HG02678 (cell line): ENCODE measurements around the gene MICAL2.

ENCODE experiments used
- ATAC-seq: cut with Tn5 transposase; IDR thresholded peaks from one replicate; pipeline ENCODE4 v1.9.1; 2021; ENCODE audit warnings: mild to moderate bottlenecking, moderate library complexity; ENCODE audit not compliant: unreplicated experiment

MICAL2 gene

DNA sequence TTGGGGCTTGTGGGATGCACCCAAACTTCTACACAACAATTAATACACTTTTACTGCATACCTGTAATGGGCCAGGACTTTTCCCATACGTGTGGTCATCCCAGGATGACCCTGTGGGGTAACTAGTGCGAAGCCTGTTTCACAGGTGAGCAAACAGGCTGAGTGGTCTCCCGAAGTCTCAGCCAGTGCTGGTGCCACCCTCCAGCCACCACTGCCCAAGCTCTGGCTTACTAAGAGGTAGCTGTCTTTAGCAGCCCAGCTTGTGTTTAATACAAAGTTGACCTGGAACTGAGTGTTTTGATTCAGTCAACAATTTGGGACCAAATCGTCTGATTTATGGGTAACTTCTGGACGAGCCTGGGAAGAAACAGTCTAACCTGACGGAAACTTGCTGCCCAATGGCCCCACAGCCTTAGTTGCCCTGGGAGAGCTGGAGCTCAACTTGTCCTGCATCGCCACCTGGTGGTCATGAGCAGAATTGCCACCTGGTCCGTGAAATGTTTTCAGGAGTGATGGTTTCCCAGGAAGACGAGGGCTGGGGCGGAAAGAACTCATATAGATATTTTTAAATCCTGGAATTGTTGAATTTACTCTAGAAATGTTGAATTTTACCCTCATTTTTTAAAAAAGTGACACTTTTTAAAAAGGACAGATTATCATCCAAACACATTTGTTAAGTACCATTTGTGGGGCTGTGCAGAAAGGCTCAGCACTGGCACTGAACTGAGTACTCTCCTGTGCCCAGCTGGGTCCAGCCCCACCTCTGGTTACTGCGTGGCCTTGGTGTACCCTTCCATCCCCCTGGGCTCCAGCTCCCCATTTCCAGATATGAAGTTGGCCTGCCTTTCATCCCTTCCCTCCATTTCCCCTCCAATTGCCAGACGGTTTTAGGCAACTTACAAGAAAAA lies 171.4 kb downstream of the MICAL2 start:
- ATAC-seq, result no peak

DNA sequence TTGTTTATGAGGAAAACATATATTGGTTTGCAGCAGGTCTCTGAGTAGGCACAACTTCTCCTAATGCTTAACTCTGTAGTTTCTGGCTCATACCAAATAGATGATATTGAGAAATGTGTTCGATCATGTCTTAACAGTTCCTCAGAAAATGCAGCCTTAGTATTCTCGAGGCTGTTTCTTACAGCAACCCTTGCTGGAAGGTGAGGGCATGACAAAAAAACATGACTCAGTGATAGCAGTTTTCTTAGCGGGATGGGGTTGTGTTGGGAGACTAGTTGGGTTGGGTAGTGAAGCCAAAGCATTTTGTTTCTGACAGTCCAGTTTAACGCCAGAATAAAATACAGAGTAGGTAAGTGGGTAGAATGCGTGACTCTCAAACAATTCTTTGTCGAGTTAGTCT lies 172.3 kb downstream of the MICAL2 start:
- ATAC-seq, result no peak

DNA sequence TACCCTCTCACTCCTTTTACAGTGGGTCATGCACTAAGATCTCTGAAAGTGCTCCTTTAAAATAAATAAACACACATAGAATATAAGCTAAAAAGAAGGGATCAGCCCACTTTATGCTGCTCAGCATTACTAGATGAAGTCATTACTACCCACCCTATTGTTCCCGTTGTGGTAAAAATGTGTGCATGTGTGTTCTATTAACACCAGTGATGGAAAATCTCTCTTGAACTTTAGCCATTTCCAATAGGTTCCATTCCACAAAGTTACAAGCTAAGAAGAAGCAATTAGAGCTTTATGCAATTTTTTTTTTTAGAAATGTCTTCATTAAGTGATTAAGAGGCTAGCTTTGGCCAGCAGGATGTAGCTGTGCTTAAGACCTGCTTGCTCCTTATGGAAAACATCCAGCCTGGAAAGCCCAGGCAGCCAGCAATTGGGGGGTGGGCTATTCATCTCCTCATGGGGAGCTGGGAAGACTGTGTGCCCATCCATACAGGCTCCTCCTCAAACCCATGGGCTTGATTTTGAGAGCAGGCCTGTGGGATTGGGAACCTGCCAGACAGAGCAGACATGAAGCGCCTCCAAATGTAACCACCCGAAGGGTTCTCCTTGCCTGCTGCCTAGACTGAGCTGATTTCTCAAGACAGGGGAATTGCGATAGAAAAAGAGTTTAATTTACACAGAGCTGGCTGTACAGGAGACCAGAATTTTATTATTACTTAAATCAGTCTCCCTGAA lies 174.1 kb downstream of the MICAL2 start:
- ATAC-seq, result no peak

GRCh38 chr11:12285106-12285505 lies 174.7 kb downstream of the MICAL2 start:
- no peak for ATAC-seq

DNA sequence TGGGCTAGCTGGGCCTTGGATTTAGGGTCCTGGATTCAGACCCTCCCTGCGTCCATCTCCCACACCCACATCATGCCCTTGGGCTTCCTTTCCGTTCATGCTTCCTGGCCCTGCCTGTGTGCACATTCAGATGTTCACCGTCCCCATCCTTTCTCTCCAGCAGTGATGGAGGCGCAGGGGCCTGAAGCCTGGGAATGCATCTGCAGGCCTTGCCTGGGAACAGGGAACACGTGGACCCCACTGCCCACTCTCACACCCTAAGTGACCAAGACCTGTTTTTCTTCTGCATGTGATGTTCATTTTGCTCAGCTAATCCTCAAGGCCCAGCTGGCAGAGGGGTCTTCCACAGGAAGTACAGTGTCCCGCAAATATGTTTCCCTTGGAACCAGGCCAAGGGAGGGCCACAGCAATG lies 175.4 kb downstream of the MICAL2 start:
- no peak for ATAC-seq

DNA sequence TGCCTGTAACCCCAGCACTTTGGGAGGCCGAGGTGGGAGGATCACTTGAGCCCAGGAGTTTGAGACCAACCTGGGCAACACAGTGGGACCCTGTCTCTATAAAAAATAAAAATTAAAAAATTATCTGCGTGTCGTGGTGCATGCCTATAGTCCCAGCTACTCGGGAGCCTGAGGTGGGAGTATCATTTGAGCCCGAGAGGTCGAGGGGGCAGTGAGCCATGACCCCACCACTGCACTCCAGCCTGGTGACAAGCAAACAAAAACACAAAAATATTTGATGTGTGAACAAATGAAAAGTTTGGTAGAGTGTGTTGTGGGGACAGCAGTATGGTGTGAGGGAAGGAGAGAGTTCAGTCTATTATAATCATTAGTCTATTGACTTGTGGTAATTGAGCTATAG lies 176.2 kb downstream of the MICAL2 start:
- no peak for ATAC-seq

DNA sequence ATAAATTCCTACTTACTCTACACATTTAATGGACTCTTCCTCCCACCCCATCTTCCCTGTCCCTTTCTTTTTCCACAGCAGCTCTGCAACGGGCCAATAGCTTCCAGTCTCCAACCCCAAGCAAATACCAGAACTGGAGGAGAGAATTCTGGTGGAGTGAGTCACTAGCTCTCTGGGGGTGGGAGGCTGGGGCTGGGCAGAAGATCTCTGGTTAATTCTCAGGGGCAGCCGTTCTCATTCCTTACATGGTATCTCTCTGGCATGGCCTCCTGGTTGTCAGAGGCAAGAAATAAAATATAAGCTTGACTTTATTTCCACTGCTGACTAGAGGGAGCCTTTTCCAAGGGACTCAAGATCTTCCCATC lies 176.6 kb downstream of the MICAL2 start:
- no peak for ATAC-seq

DNA sequence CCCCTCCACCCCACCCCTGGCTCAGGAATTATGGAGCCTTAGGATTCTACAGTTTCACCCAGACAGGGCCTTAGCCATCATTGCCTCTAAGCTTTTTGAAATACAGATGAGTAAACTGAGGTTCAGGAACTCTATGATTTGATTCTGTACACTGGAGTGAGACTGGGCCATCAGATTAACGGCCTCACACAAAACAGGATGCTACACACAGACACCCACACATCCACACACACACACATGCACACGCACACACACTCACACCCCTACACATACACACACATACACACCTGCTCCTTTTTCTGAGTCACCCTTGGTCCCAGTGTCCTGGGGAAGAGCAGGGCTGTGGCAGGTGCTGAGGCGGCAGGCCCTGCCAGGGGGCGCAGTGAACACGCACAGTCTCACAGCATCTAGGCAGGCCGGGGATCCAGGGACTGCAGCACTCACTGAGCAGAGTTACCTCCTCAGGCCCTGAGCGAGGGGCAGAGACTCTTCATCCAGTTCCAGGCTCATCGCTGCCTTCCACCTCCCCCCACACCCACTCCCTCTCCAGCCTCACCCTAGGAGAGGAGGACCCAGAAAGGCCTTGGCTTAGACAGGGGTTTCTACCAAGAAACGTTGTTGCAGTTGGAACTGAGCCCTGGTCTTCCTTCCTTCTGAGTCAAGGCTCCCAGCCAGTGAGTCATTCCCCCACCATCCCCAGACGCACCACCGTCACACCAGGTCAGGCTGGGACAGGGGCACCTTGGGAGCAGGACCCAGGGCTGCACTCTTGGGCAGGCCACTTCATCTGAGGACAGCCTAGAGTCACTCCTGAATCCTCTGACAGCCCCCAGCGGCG lies 177.2 kb downstream of the MICAL2 start:
- no peak for ATAC-seq

DNA sequence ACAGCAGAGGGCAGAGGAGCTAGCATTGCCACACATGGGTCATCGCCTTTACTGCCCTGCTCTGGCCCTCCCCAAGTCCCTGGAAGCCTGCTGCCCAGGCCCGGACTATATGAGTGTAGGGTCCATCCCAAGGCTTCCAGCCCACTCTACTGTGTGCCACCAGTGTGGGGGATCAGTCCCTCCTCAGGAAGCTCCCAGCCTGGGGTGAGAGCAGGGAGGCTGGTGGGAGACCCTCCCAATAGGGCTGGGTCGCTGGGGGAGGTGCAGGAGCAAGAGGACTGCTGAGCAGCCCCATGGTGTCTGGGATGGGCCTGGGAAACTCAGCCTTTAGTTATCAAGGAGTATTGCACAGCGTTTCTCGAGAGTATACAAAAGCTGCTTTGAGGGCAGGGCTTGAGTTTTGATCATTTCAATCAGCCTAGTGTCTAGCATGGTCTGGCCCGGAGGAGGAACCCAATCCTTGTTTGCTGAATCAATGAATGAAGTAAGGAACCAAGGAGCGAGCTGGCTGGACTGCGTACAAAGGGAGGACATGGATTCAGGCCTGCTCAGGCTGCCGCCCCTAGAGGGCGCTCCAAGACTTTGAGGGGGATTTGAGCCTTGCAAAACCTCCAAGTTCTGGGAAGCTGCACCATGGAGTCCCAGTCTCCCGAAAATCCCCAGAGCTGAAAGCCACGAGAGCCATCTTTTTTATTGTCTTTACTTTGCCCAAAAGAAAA lies 178.0 kb downstream of the MICAL2 start:
- ATAC-seq, result no peak

DNA sequence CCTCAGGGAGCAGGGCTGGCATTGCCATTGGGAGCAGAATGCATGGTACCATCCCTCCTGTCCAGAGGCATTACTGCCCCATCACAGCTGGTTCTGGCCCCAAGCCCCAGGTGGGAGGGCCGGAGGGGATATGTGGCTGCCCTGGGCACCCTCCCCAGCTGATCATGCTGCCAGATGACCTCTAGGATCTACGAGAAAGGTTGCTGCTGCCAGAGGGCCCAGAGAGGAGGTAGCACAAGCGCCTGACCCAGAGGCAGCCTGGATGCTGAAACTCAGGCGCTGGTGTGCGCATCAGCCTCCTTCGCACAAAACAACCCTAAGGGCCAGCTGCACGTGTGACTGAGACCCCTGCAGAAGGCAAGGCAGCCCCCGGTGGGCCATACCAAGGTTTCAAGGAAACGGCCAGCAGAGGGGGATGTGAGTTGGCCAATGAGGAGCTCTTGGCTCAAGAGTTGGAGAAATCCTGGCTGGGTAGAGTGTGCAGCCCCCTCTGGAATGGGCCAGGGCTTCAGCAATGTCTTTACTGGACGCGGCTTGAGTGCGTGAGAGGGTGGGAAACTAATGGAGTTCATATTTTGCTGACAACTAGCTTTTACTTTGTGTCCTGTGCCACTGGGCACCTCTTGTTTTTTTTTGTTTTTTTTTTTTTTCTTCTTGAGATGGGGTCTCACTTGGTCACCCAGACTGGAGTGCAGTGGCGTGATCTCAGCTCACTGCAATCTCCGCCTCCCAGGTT lies 178.7 kb downstream of the MICAL2 start:
- no peak for ATAC-seq

DNA sequence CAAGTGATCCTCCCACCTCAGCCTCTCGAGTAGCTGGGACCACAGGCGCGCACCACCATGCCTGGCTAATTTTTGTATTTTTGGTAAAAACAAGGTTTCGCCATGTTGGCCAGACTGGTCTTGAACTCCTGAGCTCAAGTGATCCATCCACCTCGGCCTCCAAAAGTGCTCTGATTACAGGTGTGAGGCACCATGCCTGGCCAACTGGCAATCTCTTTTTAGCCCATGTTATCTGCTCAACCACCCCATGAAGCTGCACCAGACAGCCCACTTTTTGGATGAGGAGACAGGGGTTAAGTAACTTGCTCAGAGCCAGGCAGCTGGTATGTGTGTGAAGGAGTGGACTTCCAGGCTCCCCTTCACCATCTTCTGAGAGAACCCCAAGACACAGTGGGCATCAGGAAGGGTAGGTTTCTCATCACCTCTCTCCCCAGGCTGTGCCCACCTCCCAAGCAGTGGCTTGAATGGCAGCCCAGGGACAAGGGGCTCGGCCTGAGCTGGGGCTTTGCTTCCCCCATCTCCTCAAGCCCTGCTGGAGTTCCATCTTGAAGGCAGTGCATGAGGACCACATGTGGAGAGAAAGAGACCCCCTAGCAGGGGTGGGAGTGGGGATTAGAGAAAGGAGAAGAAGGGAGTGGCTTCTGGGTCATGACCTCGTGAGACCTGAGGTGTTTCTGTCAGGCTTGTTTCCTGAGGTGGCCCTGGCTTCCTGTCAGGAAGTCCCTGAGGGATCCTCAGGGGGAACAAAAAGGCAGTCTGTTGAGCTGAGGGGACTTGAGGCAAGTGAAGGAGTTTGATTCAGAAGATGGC lies 179.5 kb downstream of the MICAL2 start:
- no peak for ATAC-seq

- no peak for ATAC-seq
These were observed 180.1 kb downstream of the MICAL2 start for GRCh38 chr11:12290477-12290922.

DNA sequence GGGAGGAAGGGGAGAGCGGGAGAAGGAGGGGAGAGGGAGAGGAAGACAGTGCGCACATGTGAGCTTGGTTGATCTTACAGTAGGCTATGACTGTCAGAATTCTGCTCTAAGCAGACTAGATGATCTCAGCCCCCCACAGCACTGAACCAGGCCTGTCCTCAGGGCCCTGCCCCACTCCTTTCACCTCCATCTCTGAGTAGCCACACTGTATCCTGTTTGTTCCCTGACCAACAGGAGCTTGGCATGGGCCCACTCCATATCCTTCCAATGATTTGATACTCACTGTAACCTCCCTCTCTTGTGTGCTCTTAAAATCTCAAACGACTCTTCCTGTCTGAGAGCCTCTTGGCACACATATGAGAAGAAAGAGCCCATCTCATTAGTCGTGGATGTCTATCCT lies 180.9 kb downstream of the MICAL2 start:
- no peak for ATAC-seq

DNA sequence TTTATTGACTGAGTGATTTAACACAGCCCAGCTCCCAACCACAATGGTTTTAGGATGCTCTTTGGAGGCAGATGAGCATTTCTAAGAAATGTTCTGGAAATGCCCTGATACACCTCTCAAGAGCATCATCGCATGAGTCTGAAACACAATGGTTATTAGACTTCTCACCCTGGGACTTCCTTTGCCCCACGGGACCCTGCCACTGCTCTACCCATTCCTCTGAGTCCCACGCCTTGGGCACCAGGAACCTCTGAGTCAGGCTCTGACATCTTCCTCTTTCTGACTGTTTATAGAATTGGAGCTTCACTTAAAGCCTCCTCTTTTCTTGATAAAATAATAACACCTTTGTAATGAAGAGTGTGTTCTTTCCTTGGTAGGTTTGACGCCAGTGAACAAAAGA lies 181.4 kb downstream of the MICAL2 start:
- no peak for ATAC-seq

DNA sequence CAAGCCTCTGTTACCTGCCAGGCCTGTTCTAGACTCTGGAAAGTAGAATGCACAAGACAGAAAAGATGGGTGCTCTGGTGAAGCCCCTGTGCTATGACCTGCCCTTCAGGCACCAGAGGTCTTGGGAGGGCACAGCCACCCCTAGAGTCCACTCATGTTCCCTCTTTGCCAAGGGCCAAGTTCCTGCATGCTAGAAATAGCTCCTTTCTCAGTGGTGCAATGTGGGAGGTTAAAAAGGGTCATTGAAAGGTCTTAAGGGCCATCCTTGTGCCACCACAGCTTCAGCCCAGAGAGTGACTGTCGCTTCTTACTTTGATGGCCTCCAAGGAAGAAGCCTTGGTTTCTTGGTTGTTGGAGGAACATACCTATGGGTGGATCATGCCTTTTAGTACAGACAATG lies 182.4 kb downstream of the MICAL2 start:
- ATAC-seq, result no peak

GRCh38 chr11:12293486-12293885 lies 183.1 kb downstream of the MICAL2 start:
- ATAC-seq, result no peak

- no peak for ATAC-seq
These were observed 184.2 kb downstream of the MICAL2 start for GRCh38 chr11:12294613-12295012.

GRCh38 chr11:12295943-12296342 lies 185.6 kb downstream of the MICAL2 start:
- ATAC-seq, result no peak

GRCh38 chr11:12298610-12299009 lies 188.2 kb downstream of the MICAL2 start:
- ATAC-seq, result no peak
